Activated CD8-positive, alpha-beta memory T cell treated with anti-CD3 and anti-CD28 coated beads for 1 hour (primary cell): ENCODE results near the gene CEP120.
"Not testable (repeated sequence)": the region's sequence is repeated elsewhere in the genome, so short reads cannot be mapped to it uniquely, and the experiment has no call there.

ENCODE experiments used
- DNase-seq, 2 donors: peaks; one replicate each; pipeline ENCODE4 v3.0.0-alpha.2; 2020; ENCODE audit warnings: low read depth in 1 of 2; ENCODE audit errors: extremely low read depth in 1 of 2

The CEP120 gene

GRCh38 chr5:123439709-123440108 lies 16.5 kb upstream of the CEP120 start:
- no peak for DNase-seq

- DNase-seq, result no peak
Measured at GRCh38 chr5:123438902-123439301, 15.7 kb upstream of the CEP120 start.

- DNase-seq, result no peak
Measured at GRCh38 chr5:123438244-123438643, 15.0 kb upstream of the CEP120 start.

- no peak for DNase-seq
Measured at GRCh38 chr5:123436201-123436600, 13.0 kb upstream of the CEP120 start.

- no peak for DNase-seq
Measured at GRCh38 chr5:123434796-123435195, 11.6 kb upstream of the CEP120 start.

- no peak for DNase-seq
Measured at GRCh38 chr5:123433596-123433995, 10.4 kb upstream of the CEP120 start.

GRCh38 chr5:123430441-123430840 lies 7.2 kb upstream of the CEP120 start:
- DNase-seq, result not testable (repeated sequence)

- no peak for DNase-seq
Measured at GRCh38 chr5:123429993-123430392, 6.8 kb upstream of the CEP120 start.

- DNase-seq, result no peak
Measured at GRCh38 chr5:123429221-123429954, 6.2 kb upstream of the CEP120 start.

GRCh38 chr5:123428521-123429220 lies 5.5 kb upstream of the CEP120 start:
- no peak for DNase-seq

GRCh38 chr5:123427281-123427680 lies 4.1 kb upstream of the CEP120 start:
- DNase-seq, result no peak

GRCh38 chr5:123425431-123425830 lies 2.2 kb upstream of the CEP120 start:
- no peak for DNase-seq

- no peak for DNase-seq
Measured at GRCh38 chr5:123422433-123423277, 548 bp downstream of the CEP120 start.

- DNase-seq, result no peak
Measured at GRCh38 chr5:123421773-123422172, 1.4 kb downstream of the CEP120 start.

- no peak for DNase-seq
Measured at GRCh38 chr5:123414974-123415373, 8.2 kb downstream of the CEP120 start.

- DNase-seq, result no peak
Measured at GRCh38 chr5:123412206-123412605, 11.0 kb downstream of the CEP120 start.

GRCh38 chr5:123401999-123402398 lies 21.2 kb downstream of the CEP120 start:
- DNase-seq, result not testable (repeated sequence)

- no peak for DNase-seq
Measured at GRCh38 chr5:123401320-123401719, 21.9 kb downstream of the CEP120 start.

GRCh38 chr5:123400870-123401291 lies 22.3 kb downstream of the CEP120 start:
- DNase-seq, result not testable (repeated sequence)

GRCh38 chr5:123398058-123398733 lies 25.0 kb downstream of the CEP120 start:
- DNase-seq, result no peak

GRCh38 chr5:123397538-123397937 lies 25.7 kb downstream of the CEP120 start:
- DNase-seq, result no peak
